Kidney epithelial cell (primary cell): ENCODE measurements around the gene PCA3. TPM values are rescaled to one million over a fixed set of nuclear protein-coding genes. Genes with fewer than 3 reads are reported as not detected.

Source experiments
- DNase-seq: peaks from one replicate; pipeline ENCODE4 v3.0.0-alpha.2; 2010; ENCODE audit warnings: low read depth
- H3K27me3 ChIP-seq: 2 replicates; pipeline ENCODE4 v1.6.0; 2011; ENCODE audit warnings: low read length; ENCODE audit not compliant: control insufficient read depth, insufficient read depth
- H3K36me3 ChIP-seq: 2 replicates; pipeline ENCODE4 v1.5.1; 2011; ENCODE audit warnings: low read length; ENCODE audit not compliant: control insufficient read depth, insufficient read depth
- H3K4me3 ChIP-seq: 2 replicates; pipeline ENCODE4 v1.5.1; 2011; ENCODE audit warnings: low read depth, mild to moderate bottlenecking, control low read depth, low read length
- total RNA-seq: library from RNA; depleted of rRNA; stranded (reverse); fragments of >200 nt; gene quantifications from 2 replicates; pipeline ENCODE4 v1.2.3, GENCODE V29; 2015
- TF ChIP-seq, protein P1 (sequence below): IDR thresholded peaks from 2 replicates; pipeline ENCODE4 v1.5.1; 2011; ENCODE audit warnings: mild to moderate bottlenecking, moderate library complexity, low read length, control low read depth, inconsistent platforms; ENCODE audit not compliant: insufficient read depth, poor library complexity, severe bottlenecking

The PCA3 gene
- total RNA-seq, 1 donor from 2014 or later = not detected

GRCh38 chr9:76725011-76725546 lies 39.2 kb upstream of the PCA3 start:
- no peak for DNase-seq
- no peaks in the 10 kb centered on the region for H3K36me3 ChIP-seq
- no peak overlapping the region for H3K4me3 ChIP-seq
- TF ChIP-seq, protein P1, sequence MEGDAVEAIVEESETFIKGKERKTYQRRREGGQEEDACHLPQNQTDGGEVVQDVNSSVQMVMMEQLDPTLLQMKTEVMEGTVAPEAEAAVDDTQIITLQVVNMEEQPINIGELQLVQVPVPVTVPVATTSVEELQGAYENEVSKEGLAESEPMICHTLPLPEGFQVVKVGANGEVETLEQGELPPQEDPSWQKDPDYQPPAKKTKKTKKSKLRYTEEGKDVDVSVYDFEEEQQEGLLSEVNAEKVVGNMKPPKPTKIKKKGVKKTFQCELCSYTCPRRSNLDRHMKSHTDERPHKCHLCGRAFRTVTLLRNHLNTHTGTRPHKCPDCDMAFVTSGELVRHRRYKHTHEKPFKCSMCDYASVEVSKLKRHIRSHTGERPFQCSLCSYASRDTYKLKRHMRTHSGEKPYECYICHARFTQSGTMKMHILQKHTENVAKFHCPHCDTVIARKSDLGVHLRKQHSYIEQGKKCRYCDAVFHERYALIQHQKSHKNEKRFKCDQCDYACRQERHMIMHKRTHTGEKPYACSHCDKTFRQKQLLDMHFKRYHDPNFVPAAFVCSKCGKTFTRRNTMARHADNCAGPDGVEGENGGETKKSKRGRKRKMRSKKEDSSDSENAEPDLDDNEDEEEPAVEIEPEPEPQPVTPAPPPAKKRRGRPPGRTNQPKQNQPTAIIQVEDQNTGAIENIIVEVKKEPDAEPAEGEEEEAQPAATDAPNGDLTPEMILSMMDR = no peak
- peaks cover 2% of the 10 kb centered on the region for H3K27me3 ChIP-seq

- DNase-seq = no peak
- Histone ChIP-seq H3K36me3 (no peaks in the 10 kb centered on the region), H3K4me3 (no peak overlapping the region), H3K27me3 (peaks cover 2% of the 10 kb centered on the region)
- TF ChIP-seq, protein P1 = no peak
Observed at GRCh38 chr9:76725885-76726284, 38.4 kb upstream of the PCA3 start.

DNA sequence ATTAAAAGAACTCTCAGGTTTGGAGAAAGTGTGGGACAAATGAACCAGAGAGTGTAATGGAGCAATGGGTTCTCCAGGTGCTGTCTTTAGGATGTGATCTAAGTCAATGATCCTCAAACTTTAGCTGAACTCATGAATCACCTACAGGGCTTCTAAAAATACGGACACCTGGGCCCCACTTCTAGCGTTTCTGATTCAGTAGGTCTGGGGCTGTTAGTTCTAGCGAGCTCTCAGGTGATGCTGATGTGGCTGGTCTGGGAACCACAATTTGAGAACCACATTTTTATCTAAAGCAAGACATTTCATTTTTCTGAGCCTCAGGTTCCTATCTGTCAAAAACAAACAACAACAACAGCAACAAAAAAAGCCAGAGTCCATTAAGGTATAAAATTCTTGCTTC lies 35.1 kb upstream of the PCA3 start:
- Histone ChIP-seq H3K4me3 (no peak overlapping the region), H3K27me3 (peaks cover 2% of the 10 kb centered on the region), H3K36me3 (no peaks in the 10 kb centered on the region)
- TF ChIP-seq, protein P1 = no peak
- no peak for DNase-seq

GRCh38 chr9:76729980-76730737 lies 34.1 kb upstream of the PCA3 start:
- DNase-seq = no peak
- Histone ChIP-seq H3K36me3 (no peaks in the 10 kb centered on the region), H3K4me3 (no peak overlapping the region), H3K27me3 (peaks cover 2% of the 10 kb centered on the region)
- TF ChIP-seq, protein P1 = no peak

DNA sequence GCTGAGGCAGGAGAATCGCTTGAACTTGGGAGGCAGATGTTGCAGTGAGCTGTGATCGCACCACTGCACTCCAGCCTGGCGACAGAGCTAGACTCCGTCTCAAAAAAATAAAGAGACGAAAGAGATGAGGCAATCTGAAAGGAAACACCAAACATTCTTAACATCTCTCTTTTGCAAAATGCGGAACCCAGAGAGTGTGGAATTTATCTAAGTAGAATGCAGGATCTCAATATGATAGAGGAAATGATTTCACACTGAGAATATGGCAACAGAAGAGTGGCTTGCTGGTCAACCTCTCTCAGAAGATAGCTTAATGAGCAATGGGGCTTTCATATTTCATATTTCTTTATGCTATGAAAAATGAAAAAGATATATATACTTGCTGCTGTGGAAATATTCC lies 33.4 kb upstream of the PCA3 start:
- H3K36me3 ChIP-seq = no peaks in the 10 kb centered on the region
- peaks cover 2% of the 10 kb centered on the region for H3K27me3 ChIP-seq
- TF ChIP-seq, protein P1 = no peak

GRCh38 chr9:76732341-76732958 lies 31.8 kb upstream of the PCA3 start:
- no peaks in the 10 kb centered on the region for H3K27me3 ChIP-seq
- no peaks in the 10 kb centered on the region for H3K36me3 ChIP-seq
- TF ChIP-seq, protein P1 = no peak
- H3K4me3 ChIP-seq = no peak overlapping the region
- DNase-seq = no peak

More for the DNA sequence above, 33.4 kb upstream of the PCA3 start:
- no peak for DNase-seq
- no peak overlapping the region for H3K4me3 ChIP-seq
